Measurements from ENCODE around the gene GOLGA3.

DNA sequence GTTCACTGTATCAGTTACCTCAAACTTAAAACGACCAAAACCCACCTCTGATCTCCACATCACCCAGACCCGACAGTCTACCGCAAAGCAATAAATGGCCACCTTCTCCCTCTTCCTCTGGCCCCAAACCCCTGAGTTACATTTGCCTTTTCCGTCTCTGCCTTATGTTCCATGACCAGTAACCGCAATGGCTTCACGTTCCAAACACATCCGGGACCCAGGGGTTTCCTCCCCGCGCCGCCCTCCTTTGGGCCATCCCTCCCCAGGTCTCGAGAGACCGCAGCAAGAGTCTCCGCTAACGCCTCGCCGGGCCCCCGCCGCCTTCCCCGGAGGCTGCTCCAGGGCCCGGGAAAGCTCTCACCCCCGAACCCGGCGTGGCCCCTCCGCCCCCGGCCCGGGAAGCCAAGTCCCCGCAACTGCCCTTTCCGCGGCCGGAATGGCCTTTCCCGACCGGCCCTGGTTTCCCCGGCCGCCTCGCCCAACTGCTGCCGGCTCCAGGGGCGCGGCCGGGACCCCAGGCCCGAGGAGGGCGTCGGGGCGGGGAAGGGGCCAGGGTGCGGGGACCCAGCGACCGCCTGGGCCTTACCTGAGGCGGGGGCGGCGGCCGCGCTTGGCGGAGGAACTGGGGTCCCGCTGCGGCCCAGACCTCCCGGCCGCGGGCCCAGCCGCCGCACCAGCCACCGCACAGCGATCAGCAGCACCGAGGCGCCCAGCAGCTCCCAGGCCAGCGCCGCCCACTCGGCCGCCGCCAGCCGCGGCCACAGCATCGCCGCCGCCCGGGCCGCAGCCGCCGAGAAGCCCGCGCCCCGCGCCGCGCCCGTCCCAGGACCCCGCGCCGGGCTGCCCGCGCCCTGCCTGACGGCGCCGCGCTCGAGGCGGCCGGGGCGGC lies 67.4 kb downstream of the GOLGA3 start, which contains the start of gene ANKLE2:
- TF ChIP-seq CTCF (conservative IDR thresholded peaks at IDR 0.05; ENCODE audit: low read length) (no peak), EZH2phosphoT487 (IDR thresholded peaks at IDR 0.05; ENCODE audit: borderline replicate concordance) (no peak)

All from Loucy (cell line).